Brain pericyte (primary cell): Measurements from ENCODE around the gene SLC7A7.
"Not testable (repeated sequence)": the region's sequence is repeated elsewhere in the genome, so short reads cannot be mapped to it uniquely, and the experiment has no call there.

Experiments used
- DNase-seq: peaks from one replicate; pipeline ENCODE4 v3.0.0-alpha.2; 2012; ENCODE audit warnings: low read depth, low spot score

Gene SLC7A7

GRCh38 chr14:22793976-22794375 lies 21.3 kb downstream of the SLC7A7 start:
- DNase-seq, result no peak

DNA sequence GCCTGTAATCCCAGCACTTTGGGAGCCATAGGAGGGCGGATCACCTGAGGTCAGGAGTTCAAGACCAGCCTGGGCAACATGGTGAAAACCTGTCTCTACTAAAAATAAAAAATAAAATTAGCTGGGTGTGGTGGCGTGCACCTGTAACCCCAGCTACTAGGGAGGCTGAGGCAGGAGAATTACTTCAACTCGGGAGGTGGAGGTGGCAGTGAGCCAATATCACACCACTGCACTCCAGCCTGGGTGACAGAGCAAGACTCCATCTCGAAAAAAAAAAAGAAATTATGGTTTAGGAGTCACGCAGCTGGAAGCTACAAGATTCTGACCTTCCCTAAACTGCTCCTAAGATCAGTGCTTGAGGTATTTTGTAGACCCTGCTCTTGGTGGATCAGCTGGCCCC lies 21.7 kb downstream of the SLC7A7 start:
- DNase-seq, result not testable (repeated sequence)

DNA sequence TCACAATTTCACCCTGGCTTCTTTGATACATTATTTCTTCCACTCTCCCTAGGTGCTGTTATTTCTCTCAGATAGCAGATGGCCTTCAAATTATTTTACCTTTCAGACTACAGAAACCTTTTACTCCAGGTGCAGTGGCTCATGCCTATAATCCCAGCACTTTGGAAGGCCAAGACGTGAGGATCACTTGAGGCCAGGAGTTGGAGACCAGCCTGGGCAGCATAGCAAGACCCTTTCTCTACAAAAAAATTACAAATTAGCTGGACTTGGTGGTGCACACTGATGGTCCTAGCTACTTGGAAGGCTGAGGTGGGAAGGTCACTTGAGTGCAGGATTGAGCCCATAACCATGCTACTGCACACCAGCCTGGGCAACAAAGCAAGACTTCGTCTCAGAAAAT lies 23.1 kb downstream of the SLC7A7 start:
- no peak for DNase-seq

GRCh38 chr14:22791301-22791700 lies 23.9 kb downstream of the SLC7A7 start:
- DNase-seq, result no peak

- DNase-seq, result no peak
Observed at GRCh38 chr14:22786685-22787084, 28.6 kb downstream of the SLC7A7 start.

DNA sequence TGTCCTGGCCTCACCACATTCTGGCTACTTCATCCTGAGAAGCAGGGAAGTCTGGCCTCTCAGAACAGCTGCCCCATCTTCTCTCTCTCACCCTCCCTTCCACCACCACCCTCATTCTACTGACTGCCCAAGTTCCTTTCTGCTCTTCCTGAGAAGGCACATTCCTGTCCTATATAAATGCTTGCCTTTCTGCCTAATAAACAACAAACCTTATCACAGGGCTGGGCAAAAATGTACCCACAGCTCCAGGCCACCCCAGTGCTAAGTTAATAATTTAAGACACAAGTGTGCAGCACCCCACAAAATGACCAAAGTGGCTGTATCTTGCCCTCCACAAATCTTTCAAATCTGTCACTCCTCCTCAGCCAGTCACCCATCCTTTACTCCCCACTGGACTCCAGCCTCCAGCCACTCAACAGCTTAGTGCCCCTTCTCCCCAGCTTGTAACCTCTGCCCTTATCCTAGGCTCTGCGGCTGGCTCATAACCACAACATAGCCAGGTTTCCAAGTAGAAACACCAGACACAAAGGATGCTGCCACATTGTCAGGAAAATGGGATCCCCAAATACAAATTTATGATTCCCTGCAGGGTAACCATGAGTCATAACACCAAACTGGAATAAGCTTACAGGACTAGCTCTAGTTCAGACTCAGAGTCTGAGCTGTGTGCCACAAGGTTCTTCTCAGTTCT lies 33.8 kb downstream of the SLC7A7 start:
- no peak for DNase-seq

DNA sequence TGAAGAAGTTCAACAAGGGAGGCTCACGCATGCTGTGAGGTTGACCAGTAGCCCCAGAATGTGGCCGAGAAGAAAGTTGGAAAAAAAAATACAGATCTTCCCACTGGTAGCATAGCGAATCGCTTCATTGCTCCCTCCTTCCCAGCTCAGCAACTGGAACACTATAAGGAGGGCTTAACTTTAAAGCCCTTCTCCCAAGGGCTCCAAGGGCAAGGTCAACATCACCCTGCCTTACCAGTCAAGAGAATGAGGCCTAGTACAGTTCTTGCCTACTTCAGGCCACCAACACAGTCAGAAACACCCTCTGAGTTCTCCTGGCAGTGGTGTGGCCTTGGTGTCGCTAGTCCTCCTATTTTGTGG lies 34.3 kb downstream of the SLC7A7 start:
- no peak for DNase-seq

GRCh38 chr14:22780105-22780679 lies 35.0 kb downstream of the SLC7A7 start:
- DNase-seq, result no peak

GRCh38 chr14:22778084-22778483 lies 37.2 kb downstream of the SLC7A7 start:
- DNase-seq, result no peak

DNA sequence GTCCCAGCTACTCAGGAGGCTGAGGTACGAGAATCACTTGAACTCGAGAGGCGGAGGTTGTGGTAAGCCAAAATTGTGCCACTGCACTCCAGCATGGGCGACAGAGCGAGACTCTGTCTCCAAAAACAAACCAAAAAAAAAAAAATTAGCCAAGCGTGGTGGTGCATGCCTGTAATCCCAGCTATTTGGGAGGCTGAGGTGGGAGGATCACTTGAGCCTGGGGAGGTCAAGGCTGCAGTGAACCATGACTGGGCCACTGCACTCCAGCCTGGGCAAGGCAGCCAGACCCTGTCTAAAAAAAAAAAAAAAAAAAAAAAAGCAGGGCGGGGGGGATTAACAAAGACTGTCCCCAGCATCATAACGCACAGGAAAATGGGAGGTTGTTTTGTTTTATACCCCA lies 38.4 kb downstream of the SLC7A7 start:
- not testable (repeated sequence) for DNase-seq

GRCh38 chr14:22776215-22776614 lies 39.0 kb downstream of the SLC7A7 start:
- no peak for DNase-seq

- no peak for DNase-seq
Observed at GRCh38 chr14:22774011-22774706, 41.1 kb downstream of the SLC7A7 start.

DNA sequence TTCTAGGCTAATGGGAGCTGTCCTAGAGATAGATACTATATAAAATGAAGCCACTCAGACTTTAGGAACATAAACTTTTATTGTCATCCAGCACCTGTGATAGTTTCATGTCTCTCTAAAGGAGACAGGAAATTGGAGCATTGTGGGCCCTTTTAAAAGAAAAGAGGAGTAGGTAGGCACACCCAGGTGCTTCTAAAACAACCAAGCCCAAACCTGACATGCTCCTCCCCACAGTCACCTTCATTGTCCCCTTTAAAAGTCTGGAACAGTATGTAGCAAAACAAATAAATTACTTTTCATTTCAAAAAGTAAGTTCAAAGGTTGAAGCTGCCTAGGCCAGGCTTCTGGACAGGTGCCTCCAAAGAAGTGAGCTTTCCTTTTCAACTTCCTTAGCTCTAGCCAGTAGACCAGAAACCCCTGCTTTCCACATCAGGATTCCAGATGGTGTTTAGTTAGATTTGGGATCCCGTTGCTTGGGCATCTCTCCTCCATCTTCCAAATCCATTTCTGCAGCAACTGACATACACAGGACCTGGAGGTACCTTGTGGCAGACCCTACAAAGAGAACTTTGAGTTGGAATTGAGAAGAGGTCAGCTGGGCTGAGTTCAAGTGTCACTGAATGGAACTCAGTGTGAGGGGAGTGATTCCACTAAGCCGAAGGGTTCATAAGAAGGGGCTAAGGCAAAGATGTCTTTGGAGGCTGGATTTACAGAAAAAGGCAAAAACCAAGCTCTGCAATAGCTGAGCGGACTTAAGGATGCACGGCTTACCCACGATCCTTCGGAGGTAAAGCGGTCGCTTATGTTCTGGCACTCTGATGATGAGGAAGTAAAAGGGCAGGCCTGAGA lies 41.8 kb downstream of the SLC7A7 start:
- no peak for DNase-seq

- DNase-seq, result no peak
Observed at GRCh38 chr14:22772725-22773124, 42.5 kb downstream of the SLC7A7 start.

- DNase-seq, result no peak
Observed at GRCh38 chr14:22770481-22771187, 44.6 kb downstream of the SLC7A7 start.

GRCh38 chr14:22769369-22769768 lies 45.9 kb downstream of the SLC7A7 start:
- DNase-seq, result no peak

DNA sequence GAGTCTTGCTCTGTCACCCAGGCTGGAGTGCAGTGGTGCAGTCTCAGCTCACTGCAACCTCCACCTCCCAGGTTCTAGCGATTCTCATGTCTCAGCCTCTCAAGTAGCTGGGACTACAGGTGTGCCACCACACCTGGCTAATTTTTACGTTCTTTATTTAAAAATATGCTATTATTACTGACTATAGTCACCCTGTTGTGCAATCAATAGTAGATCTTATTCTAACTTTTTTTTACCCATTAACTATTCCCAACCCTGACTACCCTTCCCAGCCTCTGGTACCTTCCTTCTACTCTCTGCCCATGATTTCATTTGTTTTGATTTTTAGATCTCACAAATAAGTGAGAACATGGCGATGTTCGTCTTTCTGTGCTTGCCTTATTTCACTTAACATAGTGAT lies 46.3 kb downstream of the SLC7A7 start:
- no peak for DNase-seq

GRCh38 chr14:22767323-22767589 lies 48.0 kb downstream of the SLC7A7 start:
- DNase-seq, result no peak

GRCh38 chr14:22766457-22767322 lies 48.5 kb downstream of the SLC7A7 start, which contains the start of gene OXA1L:
TSS of gene OXA1L (plus strand) at chr14:22766688. CDS start at chr14:22766702, 14 bp downstream.
- DNase-seq, result peak; percentile 92

- DNase-seq, result no peak
Observed at GRCh38 chr14:22764382-22764781, 50.9 kb downstream of the SLC7A7 start.

DNA sequence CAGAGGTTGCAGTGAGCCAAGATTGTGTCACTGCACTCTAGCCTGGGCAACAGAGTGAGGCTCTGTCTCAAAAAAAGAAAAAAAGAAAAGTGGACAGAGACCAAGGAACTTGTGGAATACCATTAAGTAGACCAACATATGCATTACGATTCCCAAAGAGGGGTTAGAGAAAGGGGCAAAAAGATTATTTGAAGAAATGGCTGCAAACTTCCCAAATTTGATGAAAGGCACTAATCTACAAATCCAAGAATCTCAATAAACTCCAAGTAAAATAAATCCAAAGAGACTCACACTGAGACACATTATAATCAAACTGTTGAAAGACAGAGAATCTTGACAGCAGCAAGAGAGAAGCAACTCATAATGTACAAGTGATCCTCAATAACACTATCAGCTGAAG lies 53.5 kb downstream of the SLC7A7 start:
- no peak for DNase-seq
